Gastroesophageal sphincter (tissue), 3 donors: ENCODE data around the gene IRAK2.

Source experiments
- EP300 ChIP-seq: sonication (generic); formaldehyde crosslinking; IDR thresholded peaks from one replicate; pipeline ENCODE4 v1.6.1; 2017; ENCODE audit warnings: antibody characterized with exemption, mild to moderate bottlenecking
- POLR2A ChIP-seq, 2 donors: fragments of 450-650 bp; IDR thresholded peaks; one replicate each; pipeline ENCODE4 v1.6.1; 2017; ENCODE audit warnings: antibody characterized with exemption in 2 of 2, mild to moderate bottlenecking in 2 of 2, moderate library complexity in 1 of 2
- POLR2AphosphoS5 ChIP-seq: sonication (generic); formaldehyde crosslinking; IDR thresholded peaks from one replicate; pipeline ENCODE4 v1.6.1; 2017; ENCODE audit warnings: antibody characterized with exemption
- TF ChIP-seq, protein P1 (sequence below), 4 experiments: fragments of 200-600 bp in 2 of 4; fragments of 450-650 bp in 2 of 4; sonication (generic) in 1 of 4; IDR thresholded peaks; one replicate each; pipeline ENCODE4 v1.5.1; 2017 to 2019; ENCODE audit warnings: antibody characterized with exemption in 4 of 4, mild to moderate bottlenecking in 2 of 4, moderate library complexity in 2 of 4

DNA sequence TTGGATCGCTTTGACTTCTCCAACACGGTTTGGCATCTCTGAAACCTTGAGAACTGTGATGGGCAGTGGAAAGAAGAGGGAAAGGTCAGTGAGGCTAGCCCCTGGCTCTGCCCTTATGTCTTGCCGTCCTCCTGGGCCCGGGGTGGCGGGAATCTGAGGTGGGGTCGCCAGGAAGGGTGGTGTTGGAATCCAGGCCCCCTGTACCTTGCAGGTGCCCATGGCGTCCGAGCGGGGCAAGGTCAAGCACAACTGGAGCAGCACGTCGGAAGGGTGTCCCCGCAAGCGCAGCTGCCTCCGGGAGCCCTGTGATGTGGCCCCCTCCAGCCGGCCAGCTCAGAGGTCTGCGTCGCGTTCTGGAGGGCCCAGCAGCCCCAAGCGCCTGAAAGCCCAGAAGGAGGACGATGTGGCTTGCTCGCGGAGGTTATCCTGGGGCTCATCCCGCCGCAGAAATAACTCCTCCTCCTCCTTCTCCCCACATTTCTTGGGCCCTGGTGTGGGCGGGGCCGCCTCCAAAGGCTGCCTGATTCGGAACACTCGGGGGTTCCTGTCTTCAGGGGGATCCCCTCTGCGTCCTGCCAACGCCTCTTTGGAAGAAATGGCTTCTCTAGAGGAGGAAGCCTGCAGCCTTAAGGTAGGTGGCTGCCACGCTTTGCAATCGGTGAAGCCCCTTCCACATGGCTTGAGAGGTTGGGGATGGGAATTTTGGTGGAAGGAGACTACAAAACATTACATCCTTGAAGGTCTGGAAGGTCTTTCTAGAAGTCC, 84.4 kb downstream of the IRAK2 start:
- TF ChIP-seq, protein P1, sequence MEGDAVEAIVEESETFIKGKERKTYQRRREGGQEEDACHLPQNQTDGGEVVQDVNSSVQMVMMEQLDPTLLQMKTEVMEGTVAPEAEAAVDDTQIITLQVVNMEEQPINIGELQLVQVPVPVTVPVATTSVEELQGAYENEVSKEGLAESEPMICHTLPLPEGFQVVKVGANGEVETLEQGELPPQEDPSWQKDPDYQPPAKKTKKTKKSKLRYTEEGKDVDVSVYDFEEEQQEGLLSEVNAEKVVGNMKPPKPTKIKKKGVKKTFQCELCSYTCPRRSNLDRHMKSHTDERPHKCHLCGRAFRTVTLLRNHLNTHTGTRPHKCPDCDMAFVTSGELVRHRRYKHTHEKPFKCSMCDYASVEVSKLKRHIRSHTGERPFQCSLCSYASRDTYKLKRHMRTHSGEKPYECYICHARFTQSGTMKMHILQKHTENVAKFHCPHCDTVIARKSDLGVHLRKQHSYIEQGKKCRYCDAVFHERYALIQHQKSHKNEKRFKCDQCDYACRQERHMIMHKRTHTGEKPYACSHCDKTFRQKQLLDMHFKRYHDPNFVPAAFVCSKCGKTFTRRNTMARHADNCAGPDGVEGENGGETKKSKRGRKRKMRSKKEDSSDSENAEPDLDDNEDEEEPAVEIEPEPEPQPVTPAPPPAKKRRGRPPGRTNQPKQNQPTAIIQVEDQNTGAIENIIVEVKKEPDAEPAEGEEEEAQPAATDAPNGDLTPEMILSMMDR (IDR thresholded peaks at IDR 0.05), result no peak
- TF ChIP-seq POLR2A (IDR thresholded peaks at IDR 0.05) (no peak), EP300 (no peak), POLR2AphosphoS5 (no peak)
